B cell (primary cell): ENCODE results near the gene TMEM126A. TPM values are rescaled to one million over a fixed set of nuclear protein-coding genes. Genes with fewer than 3 reads are reported as not detected.
"Not testable (repeated sequence)": the region's sequence is repeated elsewhere in the genome, so short reads cannot be mapped to it uniquely, and the experiment has no call there.

Experiments
- ATAC-seq: fragments of 200-7000 bp; cut with Tn5 transposase; one replicate; pipeline ENCODE4 v1.10.0; 2021; ENCODE audit warnings: low read depth, mild to moderate bottlenecking, moderate number of reproducible peaks, moderate library complexity
- CTCF ChIA-PET: fragments of 350-600 bp; sonication (Branson Sonifier 250); formaldehyde crosslinking; loops from one replicate; lab custom pipeline; 2021; ENCODE audit warnings: antibody characterized with exemption, inconsistent platforms; lab: Charles Lee
- POLR2A ChIA-PET: fragments of 350-600 bp; sonication (Branson Sonifier 250); formaldehyde crosslinking; loops from one replicate; lab custom pipeline; 2021; ENCODE audit warnings: antibody characterized with exemption; lab: Charles Lee
- DNase-seq: peaks from one replicate; pipeline ENCODE4 v3.0.0; 2013
- H2AFZ ChIP-seq: 2 replicates; pipeline ENCODE4 v1.6.1; 2012; ENCODE audit warnings: mild to moderate bottlenecking, low read depth, low read length; ENCODE audit not compliant: insufficient read depth, poor library complexity, severe bottlenecking
- H3K27ac ChIP-seq, 2 donors: 1 replicate in 1 of 2; 2 replicates in 1 of 2; pipeline ENCODE4 v1.5.1; 2012 to 2013; ENCODE audit warnings: low read length in 2 of 2, mild to moderate bottlenecking in 2 of 2, moderate library complexity in 1 of 2
- H3K27me3 ChIP-seq, 4 experiments: fragments of 200-600 bp in 1 of 4; sonication (generic) in 1 of 4; replicated peaks in 1 of 4; 1 replicate in 2 of 4; 2 replicates in 2 of 4; pipeline versions ENCODE4 v1.6.1 to v1.7.0; 2013 to 2016; ENCODE audit warnings: low read length in 3 of 4, mild to moderate bottlenecking in 2 of 4, mixed read lengths in 1 of 4, moderate library complexity in 1 of 4; ENCODE audit not compliant: insufficient read depth in 4 of 4, control insufficient read depth in 3 of 4; ENCODE audit errors: control extremely low read depth in 1 of 4
- H3K36me3 ChIP-seq, 2 experiments: replicated peaks in 1 of 2; 1 replicate in 1 of 2; 2 replicates in 1 of 2; pipeline versions ENCODE4 v1.6.1 to v1.7.1; 2013; ENCODE audit warnings: low read length in 1 of 2; ENCODE audit not compliant: insufficient read depth in 2 of 2, control insufficient read depth in 1 of 2; ENCODE audit errors: control extremely low read depth in 1 of 2, extremely low read depth in 1 of 2
- H3K4me1 ChIP-seq, 2 donors: fragments of 200-600 bp in 1 of 2; sonication (generic) in 1 of 2; 1 replicate in 1 of 2; 2 replicates in 1 of 2; pipeline versions ENCODE4 v1.5.1 to v1.6.1; 2013 to 2017; ENCODE audit warnings: low read length in 2 of 2; ENCODE audit not compliant: control insufficient read depth in 2 of 2, insufficient read depth in 2 of 2
- H3K4me2 ChIP-seq: replicated peaks from 2 replicates; pipeline ENCODE3; 2012; ENCODE audit warnings: mild to moderate bottlenecking, low read depth, low read length; ENCODE audit not compliant: poor library complexity, severe bottlenecking
- H3K4me3 ChIP-seq, 5 experiments: fragments of 200-600 bp in 1 of 5; sonication (generic) in 1 of 5; 1 replicate in 3 of 5; 2 replicates in 2 of 5; pipeline versions ENCODE4 v1.5.1 to v1.7.0; 2011 to 2016; ENCODE audit warnings: low read length in 4 of 5, mild to moderate bottlenecking in 4 of 5, low read depth in 2 of 5, control low read depth in 1 of 5, moderate library complexity in 1 of 5; ENCODE audit not compliant: insufficient read depth in 1 of 5; ENCODE audit errors: control extremely low read depth in 1 of 5, extremely low read depth in 1 of 5
- H3K79me2 ChIP-seq: fragments of 200-600 bp; sonication (generic); one replicate; pipeline ENCODE4 v1.6.0; 2016; ENCODE audit warnings: low read length; ENCODE audit not compliant: control insufficient read depth, insufficient read depth
- H3K9ac ChIP-seq: fragments of 200-600 bp; sonication (generic); 2 replicates; pipeline ENCODE4 v1.6.1; 2017; ENCODE audit warnings: mild to moderate bottlenecking, low read length, moderate library complexity
- H3K9me3 ChIP-seq, 3 donors: one replicate each; pipeline versions ENCODE4 v1.6.1 to v1.7.1; 2013; ENCODE audit warnings: low read length in 2 of 3; ENCODE audit not compliant: control insufficient read depth in 2 of 3, insufficient read depth in 1 of 3; ENCODE audit errors: control extremely low read depth in 1 of 3
- H4K20me1 ChIP-seq: 2 replicates; pipeline ENCODE4 v1.6.0; 2012; ENCODE audit warnings: mild to moderate bottlenecking, low read length; ENCODE audit not compliant: insufficient read depth, control insufficient read depth, poor library complexity, severe bottlenecking
- H3K27ac Mint-ChIP-seq: one replicate; pipeline ENCODE4 v1.8.0; 2021; ENCODE audit warnings: mixed read lengths
- H3K27me3 Mint-ChIP-seq: one replicate; pipeline ENCODE4 v1.8.0; 2021; ENCODE audit warnings: mixed read lengths
- H3K4me1 Mint-ChIP-seq: one replicate; pipeline ENCODE4 v1.8.0; 2021; ENCODE audit warnings: mixed read lengths
- H3K4me3 Mint-ChIP-seq: one replicate; pipeline ENCODE4 v1.8.0; 2021; ENCODE audit warnings: mixed read lengths
- H3K9me3 Mint-ChIP-seq: one replicate; pipeline ENCODE4 v1.8.0; 2022; ENCODE audit warnings: mixed read lengths; ENCODE audit not compliant: insufficient read depth
- WGBS: methylation state at CpG from one replicate; pipeline ENCODE4 v1.1.5; 2013; ENCODE audit warnings: missing lambda C conversion rate; ENCODE audit not compliant: insufficient coverage; 5-methylcytosine and 5-hydroxymethylcytosine counted together
- intact Hi-C: fragments of 100-400 bp; cut with micrococcal nuclease; formaldehyde crosslinking; loops from one replicate; pipeline ENCODE4 v1.10.0; 2022
- polyA plus RNA-seq: library from polyadenylated mRNA; depleted of rRNA; stranded (reverse); fragments of >200 nt; gene quantifications from 2 replicates; pipeline ENCODE4 v1.2.3, GENCODE V29; 2012
- total RNA-seq, 2 donors: library from RNA; stranded (reverse); fragments of 120-200 nt in 1 of 2; gene quantifications; 1 replicate in 1 of 2; 2 replicates in 1 of 2; pipeline versions ENCODE4 v1.2.3 to v1.2.4, GENCODE V29; 2013 to 2022

TMEM126A gene
- total and polyA plus RNA-seq, 2 donors (not counting 1 experiment from before 2014, with no cell fraction given): 15.8 to 19.1 TPM

DNA sequence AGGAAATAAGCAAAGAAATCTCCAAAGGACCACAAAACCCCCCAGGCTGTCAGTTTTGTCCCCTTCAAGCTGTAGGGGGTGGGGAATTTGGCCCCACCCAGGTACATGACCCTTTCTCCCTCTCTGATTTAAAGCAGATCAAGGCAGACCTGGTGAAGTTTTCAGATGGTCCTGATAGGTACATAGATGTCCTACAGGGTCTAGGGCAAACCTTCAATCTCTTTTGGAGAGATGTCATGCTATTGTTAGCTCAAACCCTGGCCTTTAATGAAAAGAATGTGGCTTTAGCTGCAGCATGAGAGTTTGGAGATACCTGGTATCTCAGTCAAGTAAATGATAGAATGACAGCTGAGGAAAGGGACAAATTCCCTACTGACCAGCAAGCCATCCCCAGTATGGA lies 39.1 kb upstream of the TMEM126A start:
- H3K36me3 ChIP-seq, H3K27me3 Mint-ChIP-seq, H3K4me1 ChIP-seq, H3K4me3 ChIP-seq, intact Hi-C loops, H3K9me3 ChIP-seq, H3K4me2 ChIP-seq, H3K9ac ChIP-seq, H3K27me3 ChIP-seq, H3K79me2 ChIP-seq, POLR2A ChIA-PET, H3K4me1 Mint-ChIP-seq, H3K9me3 Mint-ChIP-seq, H3K27ac Mint-ChIP-seq, H3K4me3 Mint-ChIP-seq, ATAC-seq, H3K27ac ChIP-seq, H4K20me1 ChIP-seq, DNase-seq, H2AFZ ChIP-seq: not testable (repeated sequence)
- CTCF ChIA-PET: interaction anchor here (0.6 kb wide), 1 partner anchor 1006 kb away, joined by 6 read pairs; no protein-coding TSS in a partner anchor

DNA sequence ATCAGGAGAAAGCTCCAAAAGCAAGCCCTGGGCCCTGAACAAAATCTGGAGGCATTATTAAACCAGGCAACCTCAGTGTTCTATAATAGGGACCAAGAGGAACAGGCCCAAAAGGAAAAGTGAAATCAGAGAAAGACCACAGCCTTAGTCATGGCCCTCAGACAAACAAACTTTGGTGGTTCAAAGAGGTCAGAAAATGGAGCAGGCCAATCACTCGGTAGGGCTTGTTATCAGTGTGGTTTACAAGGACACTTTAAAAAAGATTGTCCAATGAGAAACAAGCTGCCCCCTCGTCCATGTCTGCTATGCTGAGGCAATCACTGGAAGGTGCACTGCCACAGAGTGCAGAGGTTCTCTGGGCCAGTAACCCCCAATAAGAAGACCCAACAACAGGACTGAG lies 38.5 kb upstream of the TMEM126A start:
- H3K27me3 Mint-ChIP-seq, intact Hi-C loops: not testable (repeated sequence)

DNA sequence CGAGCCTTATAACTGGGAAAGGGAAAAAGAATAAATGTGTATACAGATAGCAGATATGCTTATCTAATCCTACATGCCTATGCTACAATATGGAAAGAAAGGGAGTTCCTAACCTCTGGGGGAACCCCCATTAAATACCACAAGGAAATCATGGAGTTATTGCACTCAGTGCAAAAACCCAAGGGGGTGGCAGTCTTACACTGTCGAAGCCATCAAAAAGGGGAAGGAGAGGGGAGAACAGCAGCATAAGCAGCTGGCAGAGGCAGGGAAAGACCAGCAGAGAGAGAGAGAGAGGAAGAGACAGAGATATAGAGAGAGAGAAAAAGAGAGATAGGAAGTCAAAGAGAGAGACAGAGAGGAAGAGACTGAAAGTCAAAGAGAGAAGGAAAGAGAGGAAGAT lies 36.1 kb upstream of the TMEM126A start:
- DNase-seq, POLR2A ChIA-PET, ATAC-seq, H3K27ac Mint-ChIP-seq, H3K9ac ChIP-seq, intact Hi-C loops, H2AFZ ChIP-seq, H4K20me1 ChIP-seq, H3K36me3 ChIP-seq, H3K4me1 Mint-ChIP-seq, H3K27ac ChIP-seq, H3K79me2 ChIP-seq, H3K4me3 Mint-ChIP-seq, CTCF ChIA-PET, H3K4me2 ChIP-seq, H3K4me1 ChIP-seq, H3K9me3 ChIP-seq, H3K27me3 ChIP-seq, H3K9me3 Mint-ChIP-seq, H3K4me3 ChIP-seq: not testable (repeated sequence)
- H3K27me3 Mint-ChIP-seq: peaks cover 11% of the 10 kb centered on the region
- 8% methylated on average over 1 of the region's 2 CpGs for WGBS

More for the DNA sequence above, 38.5 kb upstream of the TMEM126A start:
- H3K4me3 ChIP-seq, H3K9me3 ChIP-seq, ATAC-seq, H3K4me1 ChIP-seq, H3K79me2 ChIP-seq, H2AFZ ChIP-seq, H3K9me3 Mint-ChIP-seq, H3K4me1 Mint-ChIP-seq, H3K27ac Mint-ChIP-seq, H3K36me3 ChIP-seq, H3K9ac ChIP-seq, DNase-seq, H3K27ac ChIP-seq, H4K20me1 ChIP-seq, H3K27me3 ChIP-seq, H3K4me3 Mint-ChIP-seq, CTCF ChIA-PET, POLR2A ChIA-PET, H3K4me2 ChIP-seq: not testable (repeated sequence)
- 87% methylated on average over 2 of the region's 2 CpGs for WGBS
